GM18951 (cell line): ENCODE results near the gene TTBK2.

Experiments
- POLR2A ChIP-seq: IDR thresholded peaks from 4 replicates; pipeline ENCODE4 v1.6.1; 2011; ENCODE audit warnings: mild to moderate bottlenecking; ENCODE audit not compliant: insufficient read length, insufficient read depth; ENCODE audit errors: extremely low read depth
- in situ Hi-C: fragments of 300-500 bp; cut with MboI; formaldehyde crosslinking; loops from one replicate; pipeline ENCODE4 v1.12.0; 2022; ENCODE audit warnings: low sequenced_read_pairs, mixed read lengths, inconsistent platforms; ENCODE audit not compliant: unreplicated experiment

TTBK2 gene

GRCh38 chr15:42832576-42832975, 88.0 kb downstream of the TTBK2 start:
- in situ Hi-C loops: no loop called here

DNA sequence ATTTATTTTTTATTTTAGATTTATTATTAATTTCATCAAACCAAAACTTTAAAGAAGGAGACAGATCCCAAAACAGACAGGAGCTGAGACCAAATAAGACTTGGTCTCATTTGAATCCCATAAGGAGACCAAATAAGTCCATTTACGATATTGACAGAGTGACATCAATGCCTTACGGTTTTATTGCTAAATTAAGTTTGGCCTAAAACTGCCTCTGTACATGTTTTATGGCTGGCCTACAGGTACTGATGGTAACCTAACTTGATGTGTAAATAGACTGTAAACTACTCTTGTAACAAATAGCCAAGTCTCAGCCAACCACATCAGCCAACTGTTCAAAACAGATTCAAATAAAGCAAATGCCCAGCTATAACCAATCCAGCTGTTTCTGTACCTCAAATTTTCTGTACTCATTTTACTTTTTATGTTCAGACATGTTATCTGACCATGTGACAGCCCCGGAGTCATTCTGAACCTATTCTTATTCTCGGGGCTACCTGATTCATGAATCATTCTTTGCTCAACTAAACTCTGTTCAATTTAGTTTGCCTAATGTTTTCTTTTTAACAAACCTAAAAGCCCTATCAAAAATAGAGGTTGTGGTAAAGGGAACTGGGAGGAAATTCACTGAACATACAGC, 94.2 kb downstream of the TTBK2 start:
- TF ChIP-seq POLR2A: no peak
- in situ Hi-C loops: no loop called here

More at GRCh38 chr15:42832576-42832975, 88.0 kb downstream of the TTBK2 start:
- TF ChIP-seq POLR2A: no peak

- TF ChIP-seq POLR2A: no peak
- in situ Hi-C loops: no loop called here
Observed at GRCh38 chr15:42825599-42825998, 95.0 kb downstream of the TTBK2 start.

DNA sequence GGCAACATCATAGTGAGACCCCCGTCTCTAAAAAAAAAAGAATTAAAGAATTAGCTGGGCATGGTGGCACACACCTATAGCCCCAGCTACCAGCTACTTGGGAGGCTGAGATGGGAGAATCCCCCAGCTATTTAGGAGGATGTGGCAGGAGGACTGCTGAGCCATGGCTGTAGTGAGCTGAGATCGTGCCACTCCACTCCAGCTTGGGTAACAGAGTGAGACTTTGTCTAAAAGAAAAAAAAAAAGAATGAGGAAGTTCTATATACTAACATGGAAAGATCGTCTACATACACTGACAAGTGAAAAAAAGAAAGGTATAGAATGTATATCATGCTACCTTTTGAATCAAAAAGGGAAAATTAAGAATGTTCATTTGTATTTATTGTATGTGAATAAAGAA, 99.8 kb downstream of the TTBK2 start:
- TF ChIP-seq POLR2A: no peak
- in situ Hi-C loops: no loop called here

- in situ Hi-C loops: no loop called here
Observed at GRCh38 chr15:42819786-42820185, 100.8 kb downstream of the TTBK2 start.

DNA sequence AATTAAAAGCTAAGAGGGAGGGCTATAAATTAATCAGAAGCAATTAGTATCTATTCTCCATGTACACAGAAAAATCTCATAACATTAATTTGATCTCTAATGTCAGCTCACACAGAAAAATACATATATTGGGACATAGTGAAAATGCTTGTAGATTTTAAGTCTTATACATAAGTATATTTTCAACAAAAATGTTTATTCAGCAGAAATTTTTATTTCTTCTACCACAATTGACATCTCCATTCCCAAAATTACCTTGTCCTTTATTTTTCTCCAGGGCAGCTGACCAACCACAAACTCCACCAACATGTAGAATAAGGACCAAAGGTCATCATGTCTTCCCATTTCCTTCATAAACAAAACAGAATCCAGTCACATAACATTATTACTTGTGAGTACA, 109.1 kb downstream of the TTBK2 start:
- in situ Hi-C loops: no loop called here

More at GRCh38 chr15:42819786-42820185, 100.8 kb downstream of the TTBK2 start:
- TF ChIP-seq POLR2A: no peak

GRCh38 chr15:42808913-42809312, 111.7 kb downstream of the TTBK2 start:
- in situ Hi-C loops: no loop called here
- no peak for TF ChIP-seq POLR2A

More for the DNA sequence above, 109.1 kb downstream of the TTBK2 start:
- TF ChIP-seq POLR2A: no peak

DNA sequence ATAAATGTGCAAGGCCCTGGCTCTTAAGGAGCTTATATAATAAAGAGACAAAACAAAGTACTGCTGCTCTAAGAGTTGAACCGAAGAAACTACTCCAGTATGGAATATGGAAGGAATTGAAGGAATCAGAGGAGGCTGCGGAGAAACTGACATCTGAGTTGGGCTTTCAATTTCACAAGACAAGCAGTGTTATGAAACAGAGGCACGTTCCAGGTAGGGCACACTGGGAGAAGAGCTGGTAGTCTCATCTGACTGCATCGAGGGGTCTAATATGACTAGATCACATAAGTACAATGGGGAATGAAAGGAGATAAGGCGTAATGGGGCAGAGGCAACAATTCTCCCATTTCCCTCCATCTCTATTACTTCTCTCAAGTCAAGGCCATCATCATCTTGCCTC, 115.3 kb downstream of the TTBK2 start:
- no peak for TF ChIP-seq POLR2A
- in situ Hi-C loops: no loop called here

DNA sequence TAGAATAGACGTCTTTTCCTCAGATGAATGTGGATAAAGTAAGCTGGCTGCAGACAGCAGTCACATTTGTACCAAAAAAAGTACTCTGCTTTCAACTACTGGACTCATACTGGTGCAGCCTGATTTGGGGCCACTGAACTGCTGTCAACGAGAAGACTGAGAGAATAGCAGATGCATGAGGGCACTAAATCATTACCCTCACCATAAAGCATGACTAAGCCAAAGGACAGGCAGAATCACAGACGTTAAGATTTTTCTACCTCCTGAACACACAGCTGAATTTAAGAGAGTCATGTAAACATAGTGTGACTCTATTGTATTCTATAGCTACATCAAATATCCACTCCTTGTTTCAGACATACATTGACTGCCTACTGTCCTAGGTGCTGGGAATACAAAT, 115.8 kb downstream of the TTBK2 start:
- TF ChIP-seq POLR2A: no peak
- in situ Hi-C loops: no loop called here

DNA sequence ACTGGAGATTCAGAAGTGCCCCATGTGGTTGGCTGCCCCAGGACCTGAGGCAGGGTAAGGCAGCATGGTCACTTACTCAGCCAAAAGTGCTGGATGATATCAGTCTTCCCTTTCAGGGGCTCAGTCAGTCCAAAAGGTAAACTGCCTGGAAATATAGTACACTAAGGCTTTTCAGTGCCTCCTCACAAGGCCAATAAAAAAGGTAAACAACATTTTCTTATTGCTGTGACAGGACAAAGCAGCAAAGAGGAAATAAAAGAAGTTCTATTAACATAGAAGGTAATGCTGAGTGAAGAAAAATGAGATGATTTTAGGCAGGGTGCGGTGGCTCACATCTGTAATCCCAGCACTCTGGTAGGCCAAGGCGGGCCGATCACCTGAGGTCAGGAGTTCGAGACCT, 117.1 kb downstream of the TTBK2 start:
- in situ Hi-C loops: no loop called here
- TF ChIP-seq POLR2A: no peak

DNA sequence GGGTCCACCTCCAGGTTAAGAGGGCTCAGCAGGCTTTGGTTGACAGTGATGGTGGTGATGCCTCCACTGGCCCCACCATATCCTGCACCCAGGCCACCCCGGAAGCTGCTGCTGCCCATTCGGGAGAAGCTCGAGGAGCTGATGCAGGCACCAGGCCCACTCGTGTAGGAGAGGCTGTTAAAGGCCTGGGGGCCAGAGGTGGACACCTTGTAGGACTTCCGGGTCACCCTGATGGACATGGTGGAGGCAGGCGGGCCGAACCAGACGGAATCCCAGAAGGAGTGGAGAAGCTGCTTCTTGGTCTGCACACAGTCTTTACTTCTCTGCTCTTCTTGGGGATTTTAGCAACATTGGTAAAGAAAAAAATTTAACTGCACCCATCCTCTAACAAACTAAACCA, 118.4 kb downstream of the TTBK2 start:
- in situ Hi-C loops: no loop called here
- TF ChIP-seq POLR2A: no peak

DNA sequence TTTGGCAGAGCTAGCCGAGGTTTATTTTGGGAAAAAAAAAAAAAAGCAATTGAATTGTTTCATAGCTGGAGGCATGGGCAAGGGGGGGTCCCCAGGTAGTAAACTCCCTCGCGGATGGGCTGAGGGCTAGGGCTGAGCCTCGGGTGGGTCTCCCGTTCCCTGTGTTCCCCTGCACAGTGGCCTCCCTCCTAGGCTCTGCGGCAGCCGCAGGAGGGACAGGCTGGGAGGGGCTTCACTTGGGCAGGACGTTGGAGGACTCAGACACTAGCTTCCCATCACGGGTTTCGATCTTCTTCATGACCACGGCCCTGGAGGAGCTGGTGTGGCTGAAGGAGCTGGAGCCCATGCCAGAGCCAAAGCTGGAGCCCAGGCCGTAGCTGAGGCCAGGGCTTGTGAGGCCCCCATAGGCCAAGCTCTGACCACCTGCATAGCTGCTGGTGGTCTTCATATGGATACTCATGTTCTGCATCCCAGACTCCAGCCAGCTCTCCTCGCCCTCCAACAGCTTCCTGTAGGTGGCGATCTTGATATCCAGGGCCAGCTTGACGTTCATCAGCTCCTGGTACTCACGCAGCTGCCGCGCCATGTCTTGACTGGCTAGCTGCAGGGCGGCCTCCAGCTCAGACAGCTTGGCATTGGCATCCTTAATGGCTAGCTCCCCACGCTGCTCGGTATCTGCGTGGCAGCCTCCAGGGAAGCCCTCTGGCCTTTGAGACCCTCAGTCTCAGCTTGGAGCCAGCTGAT, 119.7 kb downstream of the TTBK2 start:
- TF ChIP-seq POLR2A: no peak

GRCh38 chr15:42798802-42799201, 121.8 kb downstream of the TTBK2 start:
- in situ Hi-C loops: no loop called here

More for the DNA sequence above, 119.7 kb downstream of the TTBK2 start:
- in situ Hi-C loops: no loop called here

GRCh38 chr15:42796955-42797782, 123.4 kb downstream of the TTBK2 start:
- TF ChIP-seq POLR2A: no peak
- in situ Hi-C loops: no loop called here

More at GRCh38 chr15:42798802-42799201, 121.8 kb downstream of the TTBK2 start:
- TF ChIP-seq POLR2A: no peak

GRCh38 chr15:42788725-42789124, 131.9 kb downstream of the TTBK2 start:
- in situ Hi-C loops: no loop called here
- TF ChIP-seq POLR2A: no peak
